ENCODE results near the gene TTLL12.

The TTLL12 gene

GRCh38 chr22:43227239-43227630, 40.3 kb upstream of the TTLL12 start:
- DNase-seq (ENCODE audit: insufficient read length) (no peak), FAIRE-seq (no peak)
- no peak for TF ChIP-seq POLR2AphosphoS5 (IDR thresholded peaks at IDR 0.05; ENCODE audit: low read depth, low read length)
- no peak for TF ChIP-seq POLR2A (IDR thresholded peaks at IDR 0.05; ENCODE audit: low read depth, low read length)
- no peak for TF ChIP-seq TAF1 (IDR thresholded peaks at IDR 0.05; ENCODE audit: borderline replicate concordance, low read depth, low read length)

- FAIRE-seq, result no peak
- TF ChIP-seq POLR2AphosphoS5 (IDR thresholded peaks at IDR 0.05; ENCODE audit: low read depth, low read length) (no peak), TAF1 (IDR thresholded peaks at IDR 0.05; ENCODE audit: borderline replicate concordance, low read depth, low read length) (no peak), POLR2A (IDR thresholded peaks at IDR 0.05; ENCODE audit: low read depth, low read length) (no peak)
- DNase-seq (ENCODE audit: insufficient read length), result no peak
These were observed 39.7 kb upstream of the TTLL12 start for GRCh38 chr22:43226377-43227238.

GRCh38 chr22:43225609-43226008, 38.7 kb upstream of the TTLL12 start:
- no peak for FAIRE-seq
- no peak for DNase-seq (ENCODE audit: insufficient read length)
- no peak for TF ChIP-seq POLR2AphosphoS5 (IDR thresholded peaks at IDR 0.05; ENCODE audit: low read depth, low read length)
- no peak for TF ChIP-seq TAF1 (IDR thresholded peaks at IDR 0.05; ENCODE audit: borderline replicate concordance, low read depth, low read length)
- TF ChIP-seq POLR2A (IDR thresholded peaks at IDR 0.05; ENCODE audit: low read depth, low read length), result no peak

GRCh38 chr22:43222987-43223386, 36.1 kb upstream of the TTLL12 start:
- no peak for TF ChIP-seq TAF1 (IDR thresholded peaks at IDR 0.05; ENCODE audit: borderline replicate concordance, low read depth, low read length)
- TF ChIP-seq POLR2A (IDR thresholded peaks at IDR 0.05; ENCODE audit: low read depth, low read length), result no peak
- no peak for TF ChIP-seq POLR2AphosphoS5 (IDR thresholded peaks at IDR 0.05; ENCODE audit: low read depth, low read length)
- FAIRE-seq, result no peak
- DNase-seq (ENCODE audit: insufficient read length), result no peak

GRCh38 chr22:43222262-43222661, 35.3 kb upstream of the TTLL12 start:
- TF ChIP-seq POLR2AphosphoS5 (IDR thresholded peaks at IDR 0.05; ENCODE audit: low read depth, low read length) (no peak), POLR2A (IDR thresholded peaks at IDR 0.05; ENCODE audit: low read depth, low read length) (no peak), TAF1 (IDR thresholded peaks at IDR 0.05; ENCODE audit: borderline replicate concordance, low read depth, low read length) (no peak)
- no peak for FAIRE-seq
- DNase-seq (ENCODE audit: insufficient read length), result no peak

GRCh38 chr22:43220625-43221380, 33.9 kb upstream of the TTLL12 start:
- TF ChIP-seq TAF1 (IDR thresholded peaks at IDR 0.05; ENCODE audit: borderline replicate concordance, low read depth, low read length) (no peak), POLR2A (IDR thresholded peaks at IDR 0.05; ENCODE audit: low read depth, low read length) (no peak), POLR2AphosphoS5 (IDR thresholded peaks at IDR 0.05; ENCODE audit: low read depth, low read length) (no peak)
- FAIRE-seq (no peak), DNase-seq (ENCODE audit: insufficient read length) (no peak)

GRCh38 chr22:43218786-43219185, 31.9 kb upstream of the TTLL12 start:
- no peak for FAIRE-seq
- TF ChIP-seq POLR2AphosphoS5 (IDR thresholded peaks at IDR 0.05; ENCODE audit: low read depth, low read length) (no peak), POLR2A (IDR thresholded peaks at IDR 0.05; ENCODE audit: low read depth, low read length) (no peak), TAF1 (IDR thresholded peaks at IDR 0.05; ENCODE audit: borderline replicate concordance, low read depth, low read length) (no peak)
- DNase-seq (ENCODE audit: insufficient read length), result no peak

- DNase-seq (ENCODE audit: insufficient read length) (no peak), FAIRE-seq (no peak)
- TF ChIP-seq TAF1 (IDR thresholded peaks at IDR 0.05; ENCODE audit: borderline replicate concordance, low read depth, low read length) (no peak), POLR2AphosphoS5 (IDR thresholded peaks at IDR 0.05; ENCODE audit: low read depth, low read length) (no peak), POLR2A (IDR thresholded peaks at IDR 0.05; ENCODE audit: low read depth, low read length) (no peak)
These were observed 30.5 kb upstream of the TTLL12 start for GRCh38 chr22:43217285-43218030.

GRCh38 chr22:43216738-43217137, 29.8 kb upstream of the TTLL12 start:
- no peak for FAIRE-seq
- TF ChIP-seq TAF1 (IDR thresholded peaks at IDR 0.05; ENCODE audit: borderline replicate concordance, low read depth, low read length), result no peak
- no peak for TF ChIP-seq POLR2AphosphoS5 (IDR thresholded peaks at IDR 0.05; ENCODE audit: low read depth, low read length)
- no peak for TF ChIP-seq POLR2A (IDR thresholded peaks at IDR 0.05; ENCODE audit: low read depth, low read length)
- DNase-seq (ENCODE audit: insufficient read length), result no peak

- TF ChIP-seq TAF1 (IDR thresholded peaks at IDR 0.05; ENCODE audit: borderline replicate concordance, low read depth, low read length) (no peak), POLR2A (IDR thresholded peaks at IDR 0.05; ENCODE audit: low read depth, low read length) (no peak), POLR2AphosphoS5 (IDR thresholded peaks at IDR 0.05; ENCODE audit: low read depth, low read length) (no peak)
- DNase-seq (ENCODE audit: insufficient read length), result no peak
- no peak for FAIRE-seq
These were observed 27.0 kb upstream of the TTLL12 start for GRCh38 chr22:43213962-43214361.

- TF ChIP-seq POLR2A (IDR thresholded peaks at IDR 0.05; ENCODE audit: low read depth, low read length) (no peak), TAF1 (IDR thresholded peaks at IDR 0.05; ENCODE audit: borderline replicate concordance, low read depth, low read length) (no peak), POLR2AphosphoS5 (IDR thresholded peaks at IDR 0.05; ENCODE audit: low read depth, low read length) (no peak)
- DNase-seq (ENCODE audit: insufficient read length), result no peak
- FAIRE-seq, result no peak
These were observed 26.1 kb upstream of the TTLL12 start for GRCh38 chr22:43213051-43213450.

All from GM12892 (cell line).